ENCODE data around the gene IFNG-AS1.

IFNG-AS1 gene

GRCh38 chr12:68040450-68041075 is 51.3 kb downstream of the IFNG-AS1 start:
- DNase-seq, result peak; percentile 50

DNA sequence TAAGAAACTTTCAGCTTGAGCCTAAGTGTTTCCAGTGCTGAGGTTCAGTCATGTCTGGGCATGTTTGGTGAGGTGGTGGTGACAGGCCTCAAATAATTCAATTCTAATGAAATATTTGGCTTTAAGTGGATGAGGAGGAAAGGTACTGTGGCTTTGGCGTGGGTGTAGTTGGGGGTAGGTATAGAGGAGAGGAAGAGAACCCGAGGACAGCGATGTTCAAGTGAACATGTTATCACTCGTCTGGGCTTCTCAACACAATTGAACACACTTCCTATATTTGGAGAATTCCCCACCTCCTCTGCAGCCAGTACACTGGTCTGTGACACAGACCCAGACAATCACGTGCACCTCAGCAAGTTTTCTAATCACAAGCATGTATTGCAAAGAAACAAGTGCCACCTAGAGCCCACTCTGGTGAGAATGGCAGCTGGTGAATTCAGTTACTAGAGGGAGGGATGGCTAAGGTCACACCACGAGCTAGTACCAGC is 53.0 kb downstream of the IFNG-AS1 start:
- no peak for DNase-seq

DNA sequence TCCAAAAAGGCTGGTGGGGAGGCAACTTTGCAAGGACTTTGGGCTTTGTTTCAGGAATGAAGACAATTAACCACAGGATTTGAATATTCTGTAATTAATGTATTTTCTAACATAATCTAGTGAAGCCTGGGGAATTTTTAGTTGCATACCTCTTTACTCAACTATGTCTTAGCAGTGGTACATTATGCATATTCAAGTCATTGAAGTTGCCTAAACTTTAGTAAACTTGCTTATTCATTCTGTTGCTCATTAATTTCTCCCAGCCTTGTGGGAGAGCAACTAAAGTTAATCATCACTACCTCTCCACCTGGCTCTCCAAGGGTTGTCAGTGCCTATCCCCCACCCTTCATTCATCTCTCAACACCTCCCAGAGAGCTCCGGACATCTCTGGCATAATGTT is 54.2 kb downstream of the IFNG-AS1 start:
- no peak for DNase-seq

- no peak for DNase-seq
Measured at GRCh38 chr12:68048648-68049297, 59.5 kb downstream of the IFNG-AS1 start.

DNA sequence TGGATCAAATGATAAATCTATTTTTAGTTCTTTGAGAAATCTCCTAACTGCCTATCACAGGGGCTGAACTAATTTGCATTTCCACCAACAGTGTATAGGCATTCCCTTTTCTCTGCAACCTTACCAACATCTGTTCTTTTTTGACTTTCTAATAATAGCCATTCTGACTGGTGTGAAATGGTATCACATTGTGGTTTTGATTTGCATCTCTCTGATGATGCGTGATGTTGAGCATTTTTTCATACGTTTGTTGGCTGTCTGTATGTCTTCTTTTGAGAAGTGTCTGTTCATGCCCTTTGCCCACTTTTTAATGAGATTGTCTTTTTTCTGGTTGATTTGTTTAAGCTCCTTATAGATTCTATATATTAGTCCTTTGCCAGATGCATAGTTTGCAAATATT is 67.1 kb downstream of the IFNG-AS1 start:
- DNase-seq, result no peak

DNA sequence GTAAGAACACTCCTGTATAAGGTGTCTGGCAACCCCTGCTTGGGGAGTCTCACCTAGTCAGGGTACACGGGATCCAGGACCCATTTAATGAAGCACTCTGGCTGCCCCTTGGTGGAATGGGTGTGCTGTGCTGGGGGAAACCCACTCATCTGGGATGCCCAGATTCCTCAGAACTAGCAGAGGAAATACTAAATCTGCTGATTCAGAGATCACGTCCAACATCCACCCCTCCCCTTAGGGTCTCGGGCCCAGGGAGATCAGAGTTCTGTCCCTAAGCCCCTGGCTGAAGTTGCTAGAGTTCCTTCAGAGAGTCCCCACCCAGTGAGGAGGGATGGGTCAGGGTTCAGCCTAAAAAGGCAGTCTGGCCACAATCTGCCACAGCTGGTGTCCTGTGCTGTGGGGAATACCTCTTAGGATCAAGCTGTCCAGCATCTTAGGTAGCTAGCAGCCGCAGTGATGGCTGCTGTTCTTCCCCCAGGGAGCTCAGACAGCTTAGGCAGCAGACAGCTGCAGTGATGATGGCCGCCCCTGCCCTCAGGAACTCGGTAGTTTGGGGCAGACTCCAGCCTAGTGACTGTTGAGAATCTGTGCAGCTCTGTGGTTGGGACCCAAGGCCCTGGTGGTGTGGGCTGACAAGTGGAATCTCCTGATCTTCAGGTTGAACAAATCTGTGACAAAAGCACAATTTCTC is 74.8 kb downstream of the IFNG-AS1 start:
- DNase-seq, result no peak

GRCh38 chr12:68065163-68065562 is 75.9 kb downstream of the IFNG-AS1 start:
- DNase-seq, result no peak

DNA sequence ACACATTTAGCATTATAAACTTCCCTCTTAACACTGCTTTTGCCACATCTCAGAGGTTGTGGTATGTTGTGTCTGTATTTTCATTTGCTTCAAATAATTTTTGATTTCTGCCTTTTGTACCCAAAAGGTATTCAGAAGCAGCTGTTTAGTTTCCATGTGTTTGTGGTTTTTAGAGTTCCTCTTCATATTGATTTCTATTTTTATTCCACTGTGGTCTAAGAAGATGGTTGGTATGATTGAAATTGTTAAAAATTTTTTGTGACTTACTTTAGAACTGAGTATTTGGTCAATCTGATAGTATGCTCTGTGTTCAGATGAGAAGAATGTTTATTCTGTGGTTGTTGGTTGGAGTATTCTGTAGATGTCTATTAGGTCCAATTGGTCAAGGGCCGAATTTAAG is 76.4 kb downstream of the IFNG-AS1 start:
- no peak for DNase-seq

GRCh38 chr12:68067762-68068376 is 78.6 kb downstream of the IFNG-AS1 start:
- DNase-seq, result no peak

DNA sequence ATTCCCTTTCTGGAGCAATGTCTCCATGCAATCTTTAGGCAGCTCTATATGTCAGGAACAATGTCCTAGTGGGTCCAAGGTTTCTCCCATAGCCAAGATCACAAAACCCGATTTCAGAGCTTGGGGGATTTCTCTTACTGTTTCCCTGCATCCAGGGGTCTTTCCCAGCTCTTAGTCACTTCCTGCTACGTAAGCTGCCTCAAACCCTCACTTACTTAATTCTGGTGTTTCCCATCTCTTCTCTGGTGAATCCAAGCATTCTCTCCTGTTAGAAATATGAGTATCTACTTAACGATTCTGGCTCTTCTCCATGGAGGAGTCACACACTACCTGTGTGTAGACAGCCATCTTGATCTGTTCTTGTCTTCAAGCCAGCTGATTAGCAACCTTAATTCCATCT is 80.0 kb downstream of the IFNG-AS1 start:
- DNase-seq, result no peak

Measured in T1000 (cell line).